ENCODE data around the gene FAM98B. TPM values are rescaled to one million over a fixed set of nuclear protein-coding genes. Genes with fewer than 3 reads are reported as not detected.

Gene FAM98B
- total and polyA plus RNA-seq, 10 of the 15 experiments (the other 5 are each of a cell fraction or from before 2014, with no cell fraction given) = 1.3 to 36.7 (median 10.9) TPM

DNA sequence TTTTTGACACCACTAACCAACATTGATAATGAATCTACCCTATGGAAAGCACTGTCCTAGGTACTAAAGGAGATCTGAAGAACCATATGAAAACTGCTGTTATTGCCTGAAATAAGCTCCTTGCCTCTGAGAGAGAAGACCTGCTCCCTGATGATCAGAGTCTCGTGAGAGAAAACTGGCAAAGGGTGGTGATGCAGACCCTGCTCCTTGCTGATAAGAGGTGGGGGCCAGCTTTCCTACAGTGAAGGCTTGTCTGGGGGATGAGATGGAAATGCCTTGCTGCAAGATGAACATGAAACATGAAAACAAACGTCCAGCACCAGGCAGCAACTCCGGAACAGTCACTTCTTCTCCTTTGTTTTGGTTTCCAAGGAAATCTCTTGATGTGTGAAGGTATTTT lies 78.8 kb downstream of the FAM98B start:
- Histone ChIP-seq H4K20me1 (ENCODE audit: control insufficient read depth, insufficient read depth) (no peaks in the 10 kb centered on the region; the same call in 1 of the 2 replicates), H3K4me3 (no peak overlapping the region), H3K36me3 (ENCODE audit: control insufficient read depth in 2 of 2, insufficient read depth in 2 of 2, low read length in 1 of 2) (peaks cover 3 to 8% of the 10 kb centered on the region in 2 experiments; a peak in 3 of 4 replicates), H3K9ac (ENCODE audit: control insufficient read depth, insufficient read depth, low read length) (no peak overlapping the region), H3K4me2 (ENCODE audit: control insufficient read depth, insufficient read depth) (no peak overlapping the region), H3K27me3 (replicated peaks in 1 of 2; ENCODE audit: control insufficient read depth in 2 of 2, insufficient read depth in 2 of 2, low read length in 1 of 2) (no peaks in the 10 kb centered on the region), H3K9me3 (replicated peaks; ENCODE audit: control insufficient read depth, insufficient read depth, low read length) (no peaks in the 10 kb centered on the region), H2AFZ (ENCODE audit: control insufficient read depth, low read depth, low read length) (no peak overlapping the region), H3K27ac (ENCODE audit: control insufficient read depth, insufficient read depth) (no peak overlapping the region), H3K4me1 (ENCODE audit: control insufficient read depth, insufficient read depth, low read length) (no peaks in the 10 kb centered on the region), H3K79me2 (ENCODE audit: control insufficient read depth, insufficient read depth, low read length) (no peaks in the 10 kb centered on the region)
- 91% methylated on average over 3 of the region's 3 CpGs for WGBS (ENCODE audit: insufficient coverage, insufficient replicate concordance, low lambda C conversion rate, missing lambda C conversion rate)
- DNase-seq (ENCODE audit: low read depth, low spot score) (no peak), FAIRE-seq (no peak), ATAC-seq (no peak)
- no peak for TF ChIP-seq MEF2A (IDR thresholded peaks at IDR 0.05; ENCODE audit: insufficient read depth, low read depth, low read length)
- TF ChIP-seq NFXL1 (IDR thresholded peaks at IDR 0.05; ENCODE audit: borderline replicate concordance) = no peak
- no peak for TF ChIP-seq MTA3 (IDR thresholded peaks at IDR 0.05; ENCODE audit: borderline replicate concordance, low read length)
- no peak for TF ChIP-seq HDGF (IDR thresholded peaks at IDR 0.05)
- TF ChIP-seq TCF7 (IDR thresholded peaks at IDR 0.05; ENCODE audit: borderline replicate concordance) = no peak
- no peak for TF ChIP-seq PML (IDR thresholded peaks at IDR 0.05; ENCODE audit: low read length)
- TF ChIP-seq BACH1 (IDR thresholded peaks at IDR 0.05; ENCODE audit: borderline replicate concordance) = no peak
- no peak for TF ChIP-seq CREM (IDR thresholded peaks at IDR 0.05; ENCODE audit: low read depth)
- TF ChIP-seq NFYB (IDR thresholded peaks at IDR 0.05; ENCODE audit: insufficient read depth, low read depth, low read length) = no peak
- no peak for TF ChIP-seq PAX8 (IDR thresholded peaks at IDR 0.05)
- no peak for TF ChIP-seq ZSCAN29 (IDR thresholded peaks at IDR 0.05)
- no peak for TF ChIP-seq CBFB (IDR thresholded peaks at IDR 0.05; ENCODE audit: low read depth)
- intact Hi-C loops (cut with micrococcal nuclease; ENCODE audit: unreplicated experiment) = no loop called here
- POLR2A ChIA-PET = interaction anchor here (1.3 kb wide), 1 partner anchor 10 kb away, joined by 3 read pairs; no protein-coding TSS in a partner anchor
- SMC1A ChIA-PET (ENCODE audit: uncharacterized antibody, unreplicated experiment) = interaction anchor here (0.9 to 5.7 kb wide), 5 partner anchors 10 to 172 kb away, joined by 3 to 28 read pairs (median 3); no protein-coding TSS in a partner anchor
- CTCF ChIA-PET = interaction anchor here (1.2 to 3.3 kb wide), 4 partner anchors 19 to 167 kb away, joined by 4 to 14 read pairs (median 6); no protein-coding TSS in a partner anchor
- RAD21 ChIA-PET (ENCODE audit: unreplicated experiment) = interaction anchor here (4.0 kb wide), 1 partner anchor 157 kb away, joined by 21 read pairs; no protein-coding TSS in a partner anchor
- in situ Hi-C loops (cut with MboI) = no loop called here
- BruUV-seq (replicated peaks) = no TSS peak

All from GM12878 (cell line).